IPS DF 6.9 (cell line): Measurements from ENCODE around the gene APOH.
A peak's percentile ranks its signal among the peaks of the same experiment; 100 is the strongest.

ENCODE experiments used
- DNase-seq: peaks from one replicate; pipeline ENCODE4 v3.0.0-alpha.2; 2013; ENCODE audit warnings: low read depth, low spot score
- H3K27ac ChIP-seq: one replicate; pipeline ENCODE4 v1.5.1; 2013; ENCODE audit warnings: low read length, control low read depth
- H3K27me3 ChIP-seq: 2 replicates; pipeline ENCODE4 v1.6.1; 2013; ENCODE audit warnings: mild to moderate bottlenecking, low read length; ENCODE audit not compliant: control insufficient read depth, insufficient read depth
- H3K36me3 ChIP-seq: 2 replicates; pipeline ENCODE4 v1.6.1; 2013; ENCODE audit warnings: low read length; ENCODE audit not compliant: control insufficient read depth, insufficient read depth
- H3K4me1 ChIP-seq: 2 replicates; pipeline ENCODE4 v1.6.1; 2013; ENCODE audit warnings: low read length; ENCODE audit not compliant: control insufficient read depth, insufficient read depth
- H3K4me3 ChIP-seq: 2 replicates; pipeline ENCODE4 v1.5.1; 2013; ENCODE audit warnings: mild to moderate bottlenecking, low read length
- H3K9me3 ChIP-seq: 2 replicates; pipeline ENCODE4 v1.6.1; 2013; ENCODE audit warnings: low read length, inconsistent platforms; ENCODE audit not compliant: control insufficient read depth, insufficient read depth
- WGBS: extraction: QIAGEN DNeasy Blood & Tissue Kit; methylation state at CpG from one replicate; pipeline ENCODE4 v1.1.7; 2013; ENCODE audit warnings: mixed read lengths, missing lambda C conversion rate; ENCODE audit not compliant: insufficient read length, insufficient coverage; 5-methylcytosine and 5-hydroxymethylcytosine counted together

APOH gene

GRCh38 chr17:66172144-66172543 lies 57.1 kb downstream of the APOH start:
- WGBS, result no CpG with 5 or more reads among the region's 5 CpGs
- DNase-seq, result no peak
- Histone ChIP-seq H3K27ac (no peak overlapping the region), H3K36me3 (no peaks in the 10 kb centered on the region), H3K4me3 (no peak overlapping the region), H3K27me3 (no peaks in the 10 kb centered on the region), H3K4me1 (no peaks in the 10 kb centered on the region), H3K9me3 (no peaks in the 10 kb centered on the region)

GRCh38 chr17:66171692-66172091 lies 57.5 kb downstream of the APOH start:
- H3K27ac ChIP-seq, result no peak overlapping the region
- no peaks in the 10 kb centered on the region for H3K27me3 ChIP-seq
- no peaks in the 10 kb centered on the region for H3K4me1 ChIP-seq
- DNase-seq, result no peak
- no peaks in the 10 kb centered on the region for H3K9me3 ChIP-seq
- no peaks in the 10 kb centered on the region for H3K36me3 ChIP-seq
- no peak overlapping the region for H3K4me3 ChIP-seq
- no CpG with 5 or more reads among the region's 3 CpGs for WGBS

GRCh38 chr17:66171172-66171571 lies 58.0 kb downstream of the APOH start:
- H3K9me3 ChIP-seq, result no peaks in the 10 kb centered on the region
- no peak overlapping the region for H3K27ac ChIP-seq
- no peak for DNase-seq
- H3K36me3 ChIP-seq, result no peaks in the 10 kb centered on the region
- H3K4me1 ChIP-seq, result no peaks in the 10 kb centered on the region
- no peaks in the 10 kb centered on the region for H3K27me3 ChIP-seq
- no peak overlapping the region for H3K4me3 ChIP-seq

DNA sequence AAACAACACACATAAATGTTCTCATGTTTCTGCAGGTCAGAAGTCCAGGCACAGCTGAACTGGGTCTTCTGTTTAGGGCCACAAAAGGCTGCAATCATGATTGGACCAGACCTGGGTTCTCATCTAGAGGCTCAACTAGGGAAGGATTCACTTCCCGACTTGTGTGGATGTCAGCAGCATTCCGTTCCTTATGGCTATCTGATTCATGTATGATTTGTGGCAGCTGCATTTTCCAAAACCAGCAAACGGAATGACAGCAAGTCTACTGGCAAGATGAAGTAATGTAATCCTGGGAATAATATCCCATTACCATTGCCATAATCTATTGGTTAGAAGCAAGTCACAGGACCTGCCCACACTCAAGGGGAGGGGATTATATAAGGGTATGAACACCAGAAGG lies 59.4 kb downstream of the APOH start:
- Histone ChIP-seq H3K9me3 (no peaks in the 10 kb centered on the region), H3K27ac (no peak overlapping the region), H3K4me1 (no peaks in the 10 kb centered on the region), H3K4me3 (no peak overlapping the region), H3K36me3 (no peaks in the 10 kb centered on the region), H3K27me3 (no peaks in the 10 kb centered on the region)
- WGBS, result no CpG with 5 or more reads among the region's 3 CpGs
- no peak for DNase-seq

DNA sequence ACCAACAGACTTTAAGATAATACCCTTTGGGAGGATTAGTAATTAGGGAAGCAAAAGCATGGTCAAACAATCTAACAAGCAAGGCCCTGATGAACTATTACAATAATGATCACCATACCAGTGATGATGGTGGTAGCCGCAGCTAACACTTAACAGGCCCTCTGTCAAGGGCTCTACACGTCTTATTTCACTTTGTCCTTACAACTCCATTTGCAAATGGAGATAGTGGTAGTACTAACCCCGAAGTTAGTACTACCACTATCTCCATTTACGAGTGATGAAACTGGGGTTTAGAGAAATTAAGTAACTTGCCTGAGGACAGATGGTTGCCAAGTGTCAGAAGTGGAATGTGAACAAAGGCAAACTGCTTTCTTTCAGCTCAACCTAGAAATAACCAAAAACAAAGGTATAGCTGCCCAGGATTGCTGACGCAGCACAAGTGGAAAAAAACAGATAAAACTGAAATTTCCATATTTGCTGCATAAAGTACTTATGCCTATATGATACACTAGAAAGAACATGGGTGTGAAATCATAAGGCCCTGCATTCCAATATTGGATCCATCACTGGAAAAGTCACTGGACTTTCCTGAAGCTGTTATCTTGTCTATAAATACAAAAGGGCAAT lies 61.9 kb downstream of the APOH start:
- Histone ChIP-seq H3K9me3 (no peaks in the 10 kb centered on the region), H3K4me1 (no peaks in the 10 kb centered on the region), H3K4me3 (no peak overlapping the region), H3K27ac (no peak overlapping the region), H3K27me3 (no peaks in the 10 kb centered on the region), H3K36me3 (no peaks in the 10 kb centered on the region)
- no peak for DNase-seq
- WGBS, result no CpG with 5 or more reads among the region's 5 CpGs

DNA sequence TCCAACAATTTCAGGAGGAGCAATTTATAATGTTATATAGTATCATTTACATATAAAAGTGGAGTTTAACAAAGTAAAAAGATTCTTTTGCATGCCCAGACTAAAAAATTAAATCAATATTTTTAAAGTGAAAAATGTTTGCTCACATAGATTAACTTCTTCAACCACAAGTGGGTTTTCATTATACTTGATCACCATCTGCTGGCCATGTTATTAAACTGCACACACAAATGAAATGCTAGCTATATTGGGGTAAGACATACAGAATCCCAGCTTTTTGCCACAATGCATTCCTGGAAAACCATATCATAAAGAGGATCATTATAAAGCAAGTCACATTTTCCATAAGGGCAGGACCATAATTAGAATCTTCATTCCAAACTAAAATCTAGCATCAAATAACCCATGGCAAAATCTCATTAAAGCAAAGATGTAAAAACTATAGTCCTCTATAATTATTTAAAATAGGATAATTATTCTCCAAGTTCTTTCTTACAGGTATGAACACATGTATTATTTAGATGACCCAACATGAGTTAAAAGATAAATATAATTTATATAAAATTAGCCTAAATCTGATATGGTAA lies 63.6 kb downstream of the APOH start:
- Histone ChIP-seq H3K27ac (no peak overlapping the region), H3K9me3 (no peaks in the 10 kb centered on the region), H3K27me3 (no peaks in the 10 kb centered on the region), H3K4me1 (no peaks in the 10 kb centered on the region), H3K36me3 (no peaks in the 10 kb centered on the region), H3K4me3 (no peak overlapping the region)
- DNase-seq, result peak; percentile 2
